Endothelial cell of umbilical vein (primary cell): Measurements from ENCODE around the gene IL3RA.

Source experiments
- EZH2 ChIP-seq: IDR thresholded peaks from 2 replicates; pipeline ENCODE4 v1.6.1; 2012; ENCODE audit warnings: borderline replicate concordance, low read depth, mild to moderate bottlenecking, moderate library complexity, low read length, inconsistent platforms; ENCODE audit not compliant: severe bottlenecking
- GATA2 ChIP-seq: IDR thresholded peaks from 2 replicates; pipeline ENCODE4 v1.7.0; 2011; ENCODE audit warnings: low read depth, mild to moderate bottlenecking, moderate library complexity, mixed read lengths, low read length; ENCODE audit not compliant: insufficient read length, insufficient read depth
- JUN ChIP-seq: IDR thresholded peaks from 2 replicates; pipeline ENCODE4 v1.6.1; 2011; ENCODE audit warnings: borderline replicate concordance, low read depth; ENCODE audit not compliant: insufficient read length, insufficient read depth
- MYC ChIP-seq: IDR thresholded peaks from one replicate; pipeline ENCODE4 v1.6.1; 2011; ENCODE audit warnings: mild to moderate bottlenecking, low read depth, low read length
- POLR2A ChIP-seq: IDR thresholded peaks from 2 replicates; pipeline ENCODE4 v1.6.1; 2012; ENCODE audit warnings: low read depth, mild to moderate bottlenecking, control low read depth, low read length
- POLR2AphosphoS5 ChIP-seq: IDR thresholded peaks from 2 replicates; pipeline ENCODE4 v1.6.1; 2012; ENCODE audit warnings: low read depth, mild to moderate bottlenecking, control low read depth, low read length, moderate library complexity; ENCODE audit not compliant: insufficient read depth
- TF ChIP-seq, protein P1 (sequence below), 2 donors: IDR thresholded peaks; 1 replicate in 1 of 2; 2 replicates in 1 of 2; pipeline ENCODE4 v1.5.1; 2011; ENCODE audit warnings: low read length in 2 of 2, mild to moderate bottlenecking in 2 of 2, moderate library complexity in 2 of 2, control low read depth in 1 of 2, inconsistent platforms in 1 of 2, low read depth in 1 of 2; ENCODE audit not compliant: insufficient read depth in 1 of 2; ENCODE audit errors: extremely low read depth in 1 of 2
- TF ChIP-seq, protein P2 (sequence below): IDR thresholded peaks from 2 replicates; pipeline ENCODE4 v1.6.1; 2011; ENCODE audit not compliant: insufficient read depth, insufficient read length

DNA sequence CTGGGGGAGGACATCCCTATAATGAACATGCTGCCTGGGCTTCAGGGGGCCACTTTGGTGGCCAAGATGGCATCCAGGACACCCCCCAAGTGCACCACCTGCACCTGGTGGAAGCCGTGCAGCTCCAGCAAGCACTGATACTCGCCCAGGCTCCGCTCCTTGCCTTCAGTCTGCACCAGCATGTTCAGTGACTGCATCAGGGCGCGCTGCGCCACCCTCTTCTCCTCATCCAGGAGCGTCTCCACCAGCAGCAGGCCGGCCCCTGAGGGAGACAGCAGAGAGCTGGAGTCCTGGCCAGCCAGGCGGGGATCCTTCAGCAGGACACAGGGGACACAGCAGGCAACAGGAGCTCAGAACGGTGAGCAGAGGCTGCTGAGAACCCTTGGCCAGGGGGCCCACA is 66.6 kb downstream of the IL3RA start:
- TF ChIP-seq, protein P1, sequence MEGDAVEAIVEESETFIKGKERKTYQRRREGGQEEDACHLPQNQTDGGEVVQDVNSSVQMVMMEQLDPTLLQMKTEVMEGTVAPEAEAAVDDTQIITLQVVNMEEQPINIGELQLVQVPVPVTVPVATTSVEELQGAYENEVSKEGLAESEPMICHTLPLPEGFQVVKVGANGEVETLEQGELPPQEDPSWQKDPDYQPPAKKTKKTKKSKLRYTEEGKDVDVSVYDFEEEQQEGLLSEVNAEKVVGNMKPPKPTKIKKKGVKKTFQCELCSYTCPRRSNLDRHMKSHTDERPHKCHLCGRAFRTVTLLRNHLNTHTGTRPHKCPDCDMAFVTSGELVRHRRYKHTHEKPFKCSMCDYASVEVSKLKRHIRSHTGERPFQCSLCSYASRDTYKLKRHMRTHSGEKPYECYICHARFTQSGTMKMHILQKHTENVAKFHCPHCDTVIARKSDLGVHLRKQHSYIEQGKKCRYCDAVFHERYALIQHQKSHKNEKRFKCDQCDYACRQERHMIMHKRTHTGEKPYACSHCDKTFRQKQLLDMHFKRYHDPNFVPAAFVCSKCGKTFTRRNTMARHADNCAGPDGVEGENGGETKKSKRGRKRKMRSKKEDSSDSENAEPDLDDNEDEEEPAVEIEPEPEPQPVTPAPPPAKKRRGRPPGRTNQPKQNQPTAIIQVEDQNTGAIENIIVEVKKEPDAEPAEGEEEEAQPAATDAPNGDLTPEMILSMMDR (IDR thresholded peaks at IDR 0.05; ENCODE audit: extremely low read depth in 1 of 2, insufficient read depth in 1 of 2, low read depth in 1 of 2, low read length in 2 of 2): no peak
- TF ChIP-seq JUN (no peak), POLR2A (no peak), EZH2 (no peak), POLR2AphosphoS5 (no peak), MYC (no peak), GATA2 (no peak)
- TF ChIP-seq, protein P2, sequence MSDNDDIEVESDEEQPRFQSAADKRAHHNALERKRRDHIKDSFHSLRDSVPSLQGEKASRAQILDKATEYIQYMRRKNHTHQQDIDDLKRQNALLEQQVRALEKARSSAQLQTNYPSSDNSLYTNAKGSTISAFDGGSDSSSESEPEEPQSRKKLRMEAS: no peak
